Right cardiac atrium (tissue), 5 donors: ENCODE data around the gene NTRK2. TPM values are rescaled to one million over a fixed set of nuclear protein-coding genes. Genes with fewer than 3 reads are reported as not detected.

Experiments
- ATAC-seq, 2 donors: fragments of 200-7000 bp; cut with Tn5 transposase; one replicate each; pipeline versions ENCODE4 v1.8.0 to v1.9.1; 2020; ENCODE audit warnings: moderate library complexity in 2 of 2, mild to moderate bottlenecking in 1 of 2
- DNase-seq, 3 donors: peaks; one replicate each; pipeline ENCODE4 v3.0.0-alpha.2; 2020
- H3K27ac ChIP-seq: one replicate; pipeline ENCODE4 v1.5.1; 2013; ENCODE audit warnings: mild to moderate bottlenecking, low read length, control low read depth, moderate library complexity
- H3K27me3 ChIP-seq: one replicate; pipeline ENCODE4 v1.6.1; 2013; ENCODE audit not compliant: control insufficient read depth, insufficient read depth
- H3K4me1 ChIP-seq: one replicate; pipeline ENCODE4 v1.6.1; 2013; ENCODE audit warnings: low read length; ENCODE audit not compliant: control insufficient read depth, insufficient read depth
- H3K4me3 ChIP-seq: one replicate; pipeline ENCODE4 v1.5.1; 2013; ENCODE audit warnings: low read length, control low read depth
- H3K9me3 ChIP-seq: one replicate; pipeline ENCODE4 v1.6.1; 2013; ENCODE audit warnings: low read length; ENCODE audit not compliant: control insufficient read depth
- WGBS: extraction: QIAGEN DNeasy Blood & Tissue Kit; methylation state at CpG from one replicate; pipeline ENCODE4 v1.1.7; 2013; 5-methylcytosine and 5-hydroxymethylcytosine counted together
- intact Hi-C, 4 donors: fragments of 100-400 bp; cut with DNase I; formaldehyde crosslinking; loops; one replicate each; pipeline versions ENCODE4 v1.11.0 to v1.14.0; 2022 to 2023
- polyA plus RNA-seq: library from polyadenylated mRNA; stranded (reverse); fragments of 200-250 nt; gene quantifications from one replicate; pipeline ENCODE4 v1.2.3, GENCODE V29; 2013
- total RNA-seq, 4 donors: library from RNA; stranded (reverse); fragmentation: NEBNext Ultra II Directional; extraction: Animal tissue kit (Norgen Biotek cat#: 25700); gene quantifications; one replicate each; pipeline ENCODE4 v1.2.1, GENCODE V29; 2021
- donor health status: healthy with polysubstance abuse.
- donor health status: DM: no; HTN: yes; CAD: no.
- donor health status: DM: no; HTN: no; CAD: no.
- donor health status: DM: no; HTN: yes; CAD: no; lungs with severe emphysema.
- donor health status: DM: yes; HTN: yes; CAD: no.

The NTRK2 gene
- total and polyA plus RNA-seq, 5 donors = 9.6 to 55.3 (median 34.7) TPM

GRCh38 chr9:84780385-84780784 lies 110.9 kb downstream of the NTRK2 start:
- intact Hi-C loops = no loop called here
- Histone ChIP-seq H3K4me1 (no peaks in the 10 kb centered on the region), H3K9me3 (no peaks in the 10 kb centered on the region), H3K27me3 (no peaks in the 10 kb centered on the region), H3K27ac (no peak overlapping the region), H3K4me3 (no peak overlapping the region)
- ATAC-seq (no peak), DNase-seq (no peak)
- 95% methylated on average over 5 of the region's 5 CpGs for WGBS

DNA sequence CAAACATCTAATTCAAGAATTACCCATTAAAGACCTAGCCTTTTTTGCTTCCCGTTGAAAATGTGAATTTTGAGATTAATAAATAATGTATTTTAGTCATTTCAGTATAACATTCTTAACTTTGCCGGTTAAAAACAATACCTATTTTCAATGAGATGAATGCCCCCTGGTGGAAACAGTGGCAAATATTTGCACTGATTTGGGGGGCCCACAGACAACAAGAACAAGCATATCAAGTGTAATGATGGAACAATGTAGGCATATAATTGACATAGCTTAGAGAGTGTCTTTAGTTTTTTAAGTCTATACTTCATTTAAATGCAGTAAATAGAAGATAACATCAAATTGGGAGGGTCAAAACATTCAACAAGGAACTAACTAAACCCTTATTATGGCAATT lies 111.9 kb downstream of the NTRK2 start:
- H3K27me3 ChIP-seq = no peaks in the 10 kb centered on the region
- ATAC-seq = no peak
- H3K4me1 ChIP-seq = no peaks in the 10 kb centered on the region
- no peak for DNase-seq
- intact Hi-C loops = no loop called here
- whole genome bisulfite sequencing = 51% methylated on average over 2 of the region's 2 CpGs
- no peak overlapping the region for H3K4me3 ChIP-seq
- H3K27ac ChIP-seq = no peak overlapping the region
- H3K9me3 ChIP-seq = no peaks in the 10 kb centered on the region

- WGBS = 33% methylated on average over 11 of the region's 11 CpGs
- Histone ChIP-seq H3K4me3 (peak overlapping the region; percentile 25), H3K27ac (peak overlapping the region; percentile 48), H3K4me1 (no peaks in the 10 kb centered on the region), H3K9me3 (no peaks in the 10 kb centered on the region), H3K27me3 (no peaks in the 10 kb centered on the region)
- ATAC-seq (peak; percentile 72 to 92), DNase-seq (peak in 1 of 3 donors; percentile 47)
- intact Hi-C loops = no loop called here
Measured at GRCh38 chr9:84781931-84782866, 112.7 kb downstream of the NTRK2 start.

GRCh38 chr9:84785792-84786547 lies 116.4 kb downstream of the NTRK2 start:
- ATAC-seq (no peak), DNase-seq (no peak)
- H3K4me3 ChIP-seq = no peak overlapping the region
- no peak overlapping the region for H3K27ac ChIP-seq
- intact Hi-C loops = no loop called here
- H3K9me3 ChIP-seq = no peaks in the 10 kb centered on the region
- no peaks in the 10 kb centered on the region for H3K4me1 ChIP-seq
- no peaks in the 10 kb centered on the region for H3K27me3 ChIP-seq
- 86% methylated on average over 4 of the region's 4 CpGs for WGBS

- 93% methylated on average over 5 of the region's 5 CpGs for WGBS
Measured at GRCh38 chr9:84788803-84789462, 119.4 kb downstream of the NTRK2 start.

DNA sequence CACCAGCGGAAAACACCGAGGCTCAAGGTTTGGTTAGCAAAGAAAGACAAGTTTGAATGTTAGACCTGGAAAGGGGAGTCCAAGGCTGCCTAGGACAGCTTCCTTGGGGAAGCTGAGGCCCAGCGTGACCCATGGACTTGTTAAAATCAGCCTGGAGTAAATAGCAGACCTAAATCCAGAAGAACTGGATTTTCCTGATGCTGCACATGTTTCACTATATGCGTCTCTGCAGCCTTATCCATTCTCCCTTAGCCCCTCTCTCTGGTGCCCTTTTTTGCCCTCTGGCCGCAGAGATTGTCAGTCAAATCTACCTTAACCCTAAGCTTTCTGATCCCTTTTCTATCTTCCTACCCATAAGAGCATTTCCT lies 119.9 kb downstream of the NTRK2 start:
- no peak for DNase-seq
- Histone ChIP-seq H3K4me3 (no peak overlapping the region), H3K27me3 (no peaks in the 10 kb centered on the region), H3K27ac (no peak overlapping the region), H3K9me3 (no peaks in the 10 kb centered on the region), H3K4me1 (no peaks in the 10 kb centered on the region)
- 93% methylated on average over 5 of the region's 5 CpGs for WGBS
- intact Hi-C loops = no loop called here
- ATAC-seq = no peak

More at GRCh38 chr9:84788803-84789462, 119.4 kb downstream of the NTRK2 start:
- no peak for ATAC-seq
- no peak for DNase-seq
- H3K27ac ChIP-seq = no peak overlapping the region
- no peaks in the 10 kb centered on the region for H3K4me1 ChIP-seq
- no peaks in the 10 kb centered on the region for H3K9me3 ChIP-seq
- intact Hi-C loops = no loop called here
- H3K4me3 ChIP-seq = no peak overlapping the region
- H3K27me3 ChIP-seq = no peaks in the 10 kb centered on the region

GRCh38 chr9:84791643-84792042 lies 122.1 kb downstream of the NTRK2 start:
- Histone ChIP-seq H3K27ac (no peak overlapping the region), H3K4me1 (no peaks in the 10 kb centered on the region), H3K4me3 (no peak overlapping the region), H3K27me3 (no peaks in the 10 kb centered on the region), H3K9me3 (no peaks in the 10 kb centered on the region)
- intact Hi-C loops = no loop called here
- DNase-seq = no peak
- no peak for ATAC-seq
- 72% methylated on average over 2 of the region's 2 CpGs for WGBS

DNA sequence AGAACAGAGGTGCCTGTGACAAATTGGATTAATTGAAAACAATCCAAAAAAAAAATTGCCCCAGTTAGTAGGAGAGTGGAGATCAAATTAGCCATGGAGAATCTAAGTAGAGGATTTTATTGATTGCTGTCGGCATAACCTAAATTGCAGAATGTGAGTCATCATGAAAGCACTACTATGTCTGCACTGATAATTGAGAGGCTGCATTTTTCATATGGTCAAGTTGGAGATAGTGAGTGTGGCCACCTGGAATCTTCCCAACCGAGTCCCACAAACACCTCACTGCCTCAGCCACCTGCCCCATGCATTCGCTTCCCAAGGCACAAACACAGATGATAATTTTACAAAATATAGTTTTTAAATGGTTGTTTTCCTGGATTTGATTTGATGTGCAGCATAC lies 123.7 kb downstream of the NTRK2 start:
- 83% methylated on average over 3 of the region's 3 CpGs for WGBS
- no peak for ATAC-seq
- no peak for DNase-seq
- Histone ChIP-seq H3K27me3 (no peaks in the 10 kb centered on the region), H3K27ac (no peak overlapping the region), H3K9me3 (no peaks in the 10 kb centered on the region), H3K4me3 (no peak overlapping the region), H3K4me1 (no peaks in the 10 kb centered on the region)
- intact Hi-C loops = no loop called here

- no peaks in the 10 kb centered on the region for H3K9me3 ChIP-seq
- no peak overlapping the region for H3K4me3 ChIP-seq
- ATAC-seq (no peak), DNase-seq (no peak)
- no peak overlapping the region for H3K27ac ChIP-seq
- no peaks in the 10 kb centered on the region for H3K27me3 ChIP-seq
- no peaks in the 10 kb centered on the region for H3K4me1 ChIP-seq
- intact Hi-C loops = no loop called here
- 80% methylated on average over 10 of the region's 10 CpGs for WGBS
Measured at GRCh38 chr9:84794981-84795637, 125.6 kb downstream of the NTRK2 start.

DNA sequence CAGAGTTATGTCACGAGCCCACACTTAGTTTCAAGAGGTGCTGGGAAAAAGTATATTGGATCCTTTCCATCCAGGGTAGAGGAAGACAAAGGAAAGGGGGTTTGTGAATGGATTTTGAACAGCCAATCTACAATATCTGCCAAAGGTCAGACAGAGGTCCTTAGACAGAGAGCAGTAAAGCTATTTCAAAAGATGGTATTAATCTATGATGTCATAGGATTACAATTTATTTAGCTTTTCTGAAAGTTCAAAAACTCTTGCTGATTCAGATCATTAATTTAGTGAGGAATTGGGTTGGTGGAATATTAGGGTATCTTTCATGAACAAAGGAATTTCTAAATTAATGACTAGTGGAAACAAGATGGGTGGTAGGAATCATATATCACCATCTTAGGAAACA lies 126.9 kb downstream of the NTRK2 start:
- 87% methylated on average over 1 of the region's 1 CpG for WGBS
- no peak for DNase-seq

More for the DNA sequence above, 126.9 kb downstream of the NTRK2 start:
- no peak overlapping the region for H3K27ac ChIP-seq
- ATAC-seq = no peak
- H3K4me1 ChIP-seq = peaks cover 1% of the 10 kb centered on the region
- no peaks in the 10 kb centered on the region for H3K9me3 ChIP-seq
- no peak overlapping the region for H3K4me3 ChIP-seq
- H3K27me3 ChIP-seq = no peaks in the 10 kb centered on the region
- intact Hi-C loops = no loop called here
